B cell (primary cell): ENCODE measurements around the gene CXCL5.

Experiments
- EZH2 ChIP-seq: IDR thresholded peaks from 2 replicates; pipeline ENCODE4 v1.6.1; 2012; ENCODE audit warnings: borderline replicate concordance, low read depth, mild to moderate bottlenecking, moderate library complexity, low read length; ENCODE audit not compliant: insufficient read depth, poor library complexity, severe bottlenecking
- TF ChIP-seq, protein P1 (sequence below): fragments of 200-600 bp; IDR thresholded peaks from one replicate; pipeline ENCODE4 v1.8.0; 2022; ENCODE audit warnings: antibody characterized with exemption, mild to moderate bottlenecking

DNA sequence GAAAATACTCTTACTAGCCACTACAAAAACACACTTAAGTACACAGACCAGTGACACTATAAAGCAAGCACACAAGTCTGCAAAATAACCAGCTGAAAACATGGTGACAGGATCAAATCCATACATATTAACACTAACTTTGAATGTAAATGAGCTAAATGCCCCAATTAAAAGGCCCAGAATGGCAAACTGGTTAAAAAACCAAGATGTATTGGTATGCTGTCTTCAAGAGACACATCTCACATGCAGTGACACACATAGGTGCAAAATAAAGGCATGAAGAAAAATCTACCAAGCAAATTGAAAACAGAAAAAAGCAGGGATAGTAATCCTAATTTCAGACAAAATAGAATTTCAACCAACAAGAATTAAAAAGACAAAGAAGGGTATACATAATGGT is 27.5 kb downstream of the CXCL5 start:
- TF ChIP-seq, protein P1, sequence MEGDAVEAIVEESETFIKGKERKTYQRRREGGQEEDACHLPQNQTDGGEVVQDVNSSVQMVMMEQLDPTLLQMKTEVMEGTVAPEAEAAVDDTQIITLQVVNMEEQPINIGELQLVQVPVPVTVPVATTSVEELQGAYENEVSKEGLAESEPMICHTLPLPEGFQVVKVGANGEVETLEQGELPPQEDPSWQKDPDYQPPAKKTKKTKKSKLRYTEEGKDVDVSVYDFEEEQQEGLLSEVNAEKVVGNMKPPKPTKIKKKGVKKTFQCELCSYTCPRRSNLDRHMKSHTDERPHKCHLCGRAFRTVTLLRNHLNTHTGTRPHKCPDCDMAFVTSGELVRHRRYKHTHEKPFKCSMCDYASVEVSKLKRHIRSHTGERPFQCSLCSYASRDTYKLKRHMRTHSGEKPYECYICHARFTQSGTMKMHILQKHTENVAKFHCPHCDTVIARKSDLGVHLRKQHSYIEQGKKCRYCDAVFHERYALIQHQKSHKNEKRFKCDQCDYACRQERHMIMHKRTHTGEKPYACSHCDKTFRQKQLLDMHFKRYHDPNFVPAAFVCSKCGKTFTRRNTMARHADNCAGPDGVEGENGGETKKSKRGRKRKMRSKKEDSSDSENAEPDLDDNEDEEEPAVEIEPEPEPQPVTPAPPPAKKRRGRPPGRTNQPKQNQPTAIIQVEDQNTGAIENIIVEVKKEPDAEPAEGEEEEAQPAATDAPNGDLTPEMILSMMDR, result no peak
- no peak for TF ChIP-seq EZH2
